Upper lobe of left lung (tissue), 6 donors: ENCODE results near the gene KRT80. TPM values are rescaled to one million over a fixed set of nuclear protein-coding genes. Genes with fewer than 3 reads are reported as not detected.

Experiments
- ATAC-seq, 2 donors: fragments of 200-7000 bp; cut with Tn5 transposase; one replicate each; pipeline ENCODE4 v1.9.1; 2022; ENCODE audit warnings: mild to moderate bottlenecking in 2 of 2, moderate library complexity in 2 of 2; ENCODE audit not compliant: low FRiP score in 2 of 2
- DNase-seq, 2 donors: peaks; one replicate each; pipeline ENCODE4 v3.0.0-alpha.2; 2019 to 2020
- H3K27ac ChIP-seq, 4 donors: fragments of 200-600 bp; sonication (generic); one replicate each; pipeline ENCODE4 v1.5.1; 2016 to 2019
- H3K27me3 ChIP-seq, 4 donors: fragments of 200-600 bp; sonication (generic); one replicate each; pipeline ENCODE4 v1.5.1; 2017 to 2019
- H3K36me3 ChIP-seq, 4 donors: fragments of 200-600 bp; sonication (generic); one replicate each; pipeline ENCODE4 v1.5.1; 2016 to 2019
- H3K4me1 ChIP-seq, 4 donors: fragments of 200-600 bp; sonication (generic); one replicate each; pipeline ENCODE4 v1.5.1; 2018 to 2019
- H3K4me3 ChIP-seq, 4 donors: fragments of 200-600 bp; sonication (generic); one replicate each; pipeline ENCODE4 v1.5.1; 2017 to 2019; ENCODE audit warnings: mild to moderate bottlenecking in 2 of 4, moderate library complexity in 1 of 4
- H3K9me3 ChIP-seq, 4 donors: fragments of 200-600 bp; sonication (generic); one replicate each; pipeline ENCODE4 v1.5.1; 2018 to 2019
- CTCF ChIP-seq, 6 experiments: fragments of 450-650 bp in 4 of 6; fragments of 200-600 bp in 2 of 6; sonication (generic) in 2 of 6; IDR thresholded peaks; one replicate each; pipeline ENCODE4 v1.5.1; 2016 to 2019; ENCODE audit warnings: antibody characterized with exemption in 6 of 6
- EP300 ChIP-seq, 4 donors: sonication (generic); formaldehyde crosslinking; IDR thresholded peaks; one replicate each; pipeline ENCODE4 v1.5.1; 2017; ENCODE audit warnings: antibody characterized with exemption in 4 of 4, control low read depth in 2 of 4
- POLR2A ChIP-seq, 4 donors: fragments of 450-650 bp; IDR thresholded peaks; one replicate each; pipeline ENCODE4 v1.5.1; 2016 to 2017; ENCODE audit warnings: antibody characterized with exemption in 4 of 4, mild to moderate bottlenecking in 2 of 4
- POLR2AphosphoS5 ChIP-seq, 2 donors: sonication (generic); formaldehyde crosslinking; IDR thresholded peaks; one replicate each; pipeline ENCODE4 v1.5.1; 2017; ENCODE audit warnings: antibody characterized with exemption in 2 of 2
- WGBS, 2 donors: methylation state at CpG; one replicate each; pipeline ENCODE4 v1.1.5; 2017 to 2018; 5-methylcytosine and 5-hydroxymethylcytosine counted together
- total RNA-seq, 6 donors: library from RNA; depleted of rRNA in 4 of 6; stranded (reverse); fragments of >200 nt in 4 of 6; gene quantifications; one replicate each; pipeline versions ENCODE4 v1.1.0 to v1.2.1, GENCODE V29; 2016 to 2021
- donor health status: DM: no; HTN: no; CAD: no; lungs with moderate emphysema.
- donor health status: DM: no; HTN: yes; CAD: no; lungs with severe emphysema.

Gene KRT80
- total RNA-seq, 6 donors from 2014 or later: 2.1 to 15.2 (median 6.6) TPM

GRCh38 chr12:52173526-52173925, 18.3 kb downstream of the KRT80 start:
- peaks cover 0 to 11% (median 1%) of the 10 kb centered on the region in 4 donors for H3K4me1 ChIP-seq
- no peaks in the 10 kb centered on the region for H3K36me3 ChIP-seq
- no peak overlapping the region for H3K4me3 ChIP-seq
- no peaks in the 10 kb centered on the region for H3K27me3 ChIP-seq
- 93 to 97% methylated on average over 11 to 20 of the region's 20 CpGs for WGBS, 2 donors
- no peak for TF ChIP-seq EP300 (IDR thresholded peaks at IDR 0.05)
- no peak for TF ChIP-seq POLR2AphosphoS5 (IDR thresholded peaks at IDR 0.05)
- no peak for TF ChIP-seq POLR2A (IDR thresholded peaks at IDR 0.05)
- no peak for TF ChIP-seq CTCF (IDR thresholded peaks at IDR 0.05)
- DNase-seq (peak in 1 of 2 donors; percentile 73), ATAC-seq (no peak)
- H3K9me3 ChIP-seq: no peaks in the 10 kb centered on the region
- H3K27ac ChIP-seq: no peak overlapping the region

DNA sequence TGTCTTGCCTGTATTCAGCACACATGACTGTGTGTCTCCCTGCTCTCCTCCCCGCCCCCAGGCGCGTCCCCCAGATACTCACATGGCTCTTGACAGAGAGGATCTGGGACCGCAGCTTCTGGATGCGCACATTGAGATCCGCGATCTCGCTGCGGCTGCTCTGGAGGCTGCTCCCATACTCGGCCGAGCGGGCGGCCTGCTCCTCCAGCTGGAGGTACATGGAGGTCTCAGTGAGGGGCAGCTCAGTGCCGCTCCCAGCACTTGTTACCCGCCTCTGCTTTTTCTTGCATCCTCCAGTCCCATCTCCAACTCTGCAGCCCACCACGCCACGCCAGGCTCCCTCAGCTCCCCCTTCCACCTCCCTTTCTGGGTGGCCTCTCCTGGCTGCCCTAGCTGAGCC, 18.9 kb downstream of the KRT80 start:
- peaks cover 0 to 11% (median 1%) of the 10 kb centered on the region in 4 donors for H3K4me1 ChIP-seq
- H3K27ac ChIP-seq: no peak overlapping the region
- 91 to 95% methylated on average over 8 to 16 of the region's 17 CpGs for WGBS, 2 donors
- no peaks in the 10 kb centered on the region for H3K9me3 ChIP-seq
- TF ChIP-seq CTCF (IDR thresholded peaks at IDR 0.05) (no peak), POLR2A (IDR thresholded peaks at IDR 0.05) (no peak), POLR2AphosphoS5 (IDR thresholded peaks at IDR 0.05) (no peak), EP300 (IDR thresholded peaks at IDR 0.05) (no peak)
- H3K36me3 ChIP-seq: no peaks in the 10 kb centered on the region
- no peaks in the 10 kb centered on the region for H3K27me3 ChIP-seq
- no peak overlapping the region for H3K4me3 ChIP-seq
- DNase-seq (peak in 1 of 2 donors; percentile 73), ATAC-seq (no peak)

- DNase-seq (peak in 1 of 2 donors; percentile 58), ATAC-seq (no peak)
- H3K4me3 ChIP-seq: no peak overlapping the region
- H3K27ac ChIP-seq: no peak overlapping the region
- H3K9me3 ChIP-seq: no peaks in the 10 kb centered on the region
- 70 to 77% methylated on average over 10 of the region's 10 CpGs for WGBS, 2 donors
- H3K36me3 ChIP-seq: no peaks in the 10 kb centered on the region
- no peaks in the 10 kb centered on the region for H3K27me3 ChIP-seq
- TF ChIP-seq POLR2A (IDR thresholded peaks at IDR 0.05) (no peak), CTCF (IDR thresholded peaks at IDR 0.05) (peak in 4 of 6 experiments; percentile 22 to 54 (median 52))
- H3K4me1 ChIP-seq: peaks cover 0 to 11% (median 1%) of the 10 kb centered on the region in 4 donors
Observed at GRCh38 chr12:52171950-52172512, 19.8 kb downstream of the KRT80 start.

DNA sequence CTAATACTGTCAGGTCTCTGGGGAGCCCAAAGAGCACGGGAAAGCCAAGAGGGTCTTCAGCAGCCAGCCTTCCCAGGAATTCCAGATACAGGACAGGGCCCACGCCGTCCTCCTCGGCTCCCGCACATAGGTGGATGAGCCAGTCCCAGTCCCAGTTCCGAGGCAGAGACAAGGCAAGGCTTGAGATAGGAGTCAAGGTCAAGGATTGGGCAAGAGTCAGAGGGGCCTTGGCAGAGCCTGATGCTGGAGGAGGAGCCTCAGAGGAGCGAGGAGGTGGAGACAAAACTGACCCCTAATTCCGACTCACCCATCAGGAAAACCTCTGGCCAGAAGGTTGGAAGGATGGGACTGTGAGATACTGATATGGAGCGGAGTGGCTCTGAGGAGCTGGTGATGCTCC, 21.0 kb downstream of the KRT80 start:
- H3K27me3 ChIP-seq: no peaks in the 10 kb centered on the region
- ATAC-seq: no peak
- 92 to 94% methylated on average over 3 to 9 of the region's 9 CpGs for WGBS, 2 donors
- H3K9me3 ChIP-seq: no peaks in the 10 kb centered on the region
- no peaks in the 10 kb centered on the region for H3K36me3 ChIP-seq
- H3K27ac ChIP-seq: no peak overlapping the region
- H3K4me1 ChIP-seq: peaks cover 0 to 3% (median 1%) of the 10 kb centered on the region in 4 donors
- no peak overlapping the region for H3K4me3 ChIP-seq
- DNase-seq: no peak
- TF ChIP-seq CTCF (IDR thresholded peaks at IDR 0.05): no peak
- TF ChIP-seq EP300 (IDR thresholded peaks at IDR 0.05): no peak
- no peak for TF ChIP-seq POLR2A (IDR thresholded peaks at IDR 0.05)
- no peak for TF ChIP-seq POLR2AphosphoS5 (IDR thresholded peaks at IDR 0.05)

DNA sequence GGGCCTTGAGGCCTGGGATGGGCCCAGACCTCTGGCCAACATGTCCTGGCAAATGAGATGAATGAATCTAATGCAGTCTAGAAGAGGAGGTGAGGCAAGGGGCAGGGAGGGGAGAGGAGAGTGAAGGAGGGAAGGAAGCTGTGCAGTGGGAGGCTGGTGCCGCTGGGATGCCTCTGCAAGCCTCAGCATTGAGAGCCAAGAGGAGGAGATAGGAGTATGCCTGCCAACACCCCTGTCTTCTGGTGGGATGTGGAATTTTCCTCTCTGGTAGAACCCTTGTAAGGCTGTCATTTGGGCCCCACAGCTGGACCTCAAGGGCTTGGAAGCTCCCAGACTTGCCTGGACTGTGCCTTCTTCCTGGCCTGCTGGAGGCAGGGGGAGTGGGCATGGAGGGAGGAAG, 21.9 kb downstream of the KRT80 start:
- H3K27me3 ChIP-seq: no peaks in the 10 kb centered on the region
- no peak overlapping the region for H3K27ac ChIP-seq
- H3K4me3 ChIP-seq: no peak overlapping the region
- no peak for TF ChIP-seq CTCF (IDR thresholded peaks at IDR 0.05)
- TF ChIP-seq POLR2A (IDR thresholded peaks at IDR 0.05): no peak
- TF ChIP-seq POLR2AphosphoS5 (IDR thresholded peaks at IDR 0.05): no peak
- TF ChIP-seq EP300 (IDR thresholded peaks at IDR 0.05): no peak
- no peaks in the 10 kb centered on the region for H3K36me3 ChIP-seq
- 69 to 100% methylated on average over 1 of the region's 1 CpG for WGBS, 2 donors
- peaks cover 0 to 9% (median 3%) of the 10 kb centered on the region in 4 donors for H3K4me1 ChIP-seq
- H3K9me3 ChIP-seq: no peaks in the 10 kb centered on the region
- no peak for ATAC-seq
- no peak for DNase-seq
